GM19240 (cell line): ENCODE data around the gene FSTL4.
"Not testable (repeated sequence)": the region's sequence is repeated elsewhere in the genome, so short reads cannot be mapped to it uniquely, and the experiment has no call there.

Experiments
- DNase-seq: peaks from one replicate; pipeline ENCODE4 v3.0.0; 2011; ENCODE audit warnings: low spot score; ENCODE audit not compliant: insufficient read length

Gene FSTL4

GRCh38 chr5:133457439-133458355, 154.6 kb downstream of the FSTL4 start:
- no peak for DNase-seq

- no peak for DNase-seq
Observed at GRCh38 chr5:133456933-133457402, 155.4 kb downstream of the FSTL4 start.

GRCh38 chr5:133455676-133456075, 156.7 kb downstream of the FSTL4 start:
- DNase-seq: no peak

GRCh38 chr5:133454442-133454841, 157.9 kb downstream of the FSTL4 start:
- DNase-seq: no peak

- DNase-seq: no peak
Observed at GRCh38 chr5:133453831-133454230, 158.5 kb downstream of the FSTL4 start.

- DNase-seq: no peak
Observed at GRCh38 chr5:133453084-133453780, 159.1 kb downstream of the FSTL4 start.

GRCh38 chr5:133451926-133452325, 160.4 kb downstream of the FSTL4 start:
- no peak for DNase-seq

- DNase-seq: no peak
Observed at GRCh38 chr5:133450286-133450685, 162.1 kb downstream of the FSTL4 start.

- DNase-seq: no peak
Observed at GRCh38 chr5:133449181-133449580, 163.2 kb downstream of the FSTL4 start.

- DNase-seq: no peak
Observed at GRCh38 chr5:133446440-133446839, 165.9 kb downstream of the FSTL4 start.

- DNase-seq: no peak
Observed at GRCh38 chr5:133445744-133446143, 166.6 kb downstream of the FSTL4 start.

GRCh38 chr5:133445204-133445603, 167.1 kb downstream of the FSTL4 start:
- not testable (repeated sequence) for DNase-seq

GRCh38 chr5:133444711-133445110, 167.6 kb downstream of the FSTL4 start:
- no peak for DNase-seq

GRCh38 chr5:133441166-133441815, 171.1 kb downstream of the FSTL4 start:
- DNase-seq: no peak

- no peak for DNase-seq
Observed at GRCh38 chr5:133440467-133441115, 171.8 kb downstream of the FSTL4 start.

- DNase-seq: no peak
Observed at GRCh38 chr5:133439859-133440258, 172.5 kb downstream of the FSTL4 start.

- no peak for DNase-seq
Observed at GRCh38 chr5:133438487-133438886, 173.9 kb downstream of the FSTL4 start.

GRCh38 chr5:133434336-133434735, 178.0 kb downstream of the FSTL4 start:
- DNase-seq: no peak

- DNase-seq: no peak
Observed at GRCh38 chr5:133433641-133434040, 178.7 kb downstream of the FSTL4 start.

- DNase-seq: no peak
Observed at GRCh38 chr5:133432956-133433532, 179.3 kb downstream of the FSTL4 start.

- no peak for DNase-seq
Observed at GRCh38 chr5:133431326-133431865, 180.9 kb downstream of the FSTL4 start.
